ENCODE data around the gene PCSK6. TPM values are rescaled to one million over a fixed set of nuclear protein-coding genes. Genes with fewer than 3 reads are reported as not detected.
"Not testable (repeated sequence)": the region's sequence is repeated elsewhere in the genome, so short reads cannot be mapped to it uniquely, and the experiment has no call there.

The PCSK6 gene
- total RNA-seq, 4 donors from 2014 or later: 9.7 to 20.5 (median 13.1) TPM

GRCh38 chr15:101376615-101377395 lies 112.7 kb downstream of the PCSK6 start:
- DNase-seq (ENCODE audit: low spot score) (no peak), ATAC-seq (ENCODE audit: low FRiP score) (no peak)
- TF ChIP-seq CTCF (IDR thresholded peaks at IDR 0.05): no peak

GRCh38 chr15:101375006-101375405 lies 114.5 kb downstream of the PCSK6 start:
- DNase-seq (ENCODE audit: low spot score); ATAC-seq (ENCODE audit: low FRiP score): not testable (repeated sequence)

- TF ChIP-seq CTCF (IDR thresholded peaks at IDR 0.05): no peak
- ATAC-seq (ENCODE audit: low FRiP score): no peak
- no peak for DNase-seq (ENCODE audit: low spot score)
Observed at GRCh38 chr15:101374326-101374725, 115.2 kb downstream of the PCSK6 start.

GRCh38 chr15:101373577-101373976 lies 115.9 kb downstream of the PCSK6 start:
- DNase-seq (ENCODE audit: low spot score): no peak
- TF ChIP-seq CTCF (IDR thresholded peaks at IDR 0.05): no peak
- ATAC-seq (ENCODE audit: low FRiP score): no peak

GRCh38 chr15:101372960-101373525 lies 116.5 kb downstream of the PCSK6 start:
- no peak for DNase-seq (ENCODE audit: low spot score)
- ATAC-seq (ENCODE audit: low FRiP score): no peak
- TF ChIP-seq CTCF (IDR thresholded peaks at IDR 0.05): no peak

GRCh38 chr15:101372149-101372577 lies 117.3 kb downstream of the PCSK6 start:
- ATAC-seq (ENCODE audit: low FRiP score) (no peak), DNase-seq (ENCODE audit: low spot score) (no peak)
- TF ChIP-seq CTCF (IDR thresholded peaks at IDR 0.05): no peak

- ATAC-seq (ENCODE audit: low FRiP score) (no peak), DNase-seq (ENCODE audit: low spot score) (no peak)
- TF ChIP-seq CTCF (IDR thresholded peaks at IDR 0.05): no peak
Observed at GRCh38 chr15:101371519-101371918, 118.0 kb downstream of the PCSK6 start.

Measured in omental fat pad (tissue), 4 donors.